Effector CD8-positive, alpha-beta T cell (primary cell): ENCODE data around the gene CD99L2.
"Not testable (repeated sequence)": the region's sequence is repeated elsewhere in the genome, so short reads cannot be mapped to it uniquely, and the experiment has no call there.

ENCODE experiments used
- DNase-seq: peaks from one replicate; lab custom pipeline; 2025; lab: John Stamatoyannopoulos, UW

The CD99L2 gene

DNA sequence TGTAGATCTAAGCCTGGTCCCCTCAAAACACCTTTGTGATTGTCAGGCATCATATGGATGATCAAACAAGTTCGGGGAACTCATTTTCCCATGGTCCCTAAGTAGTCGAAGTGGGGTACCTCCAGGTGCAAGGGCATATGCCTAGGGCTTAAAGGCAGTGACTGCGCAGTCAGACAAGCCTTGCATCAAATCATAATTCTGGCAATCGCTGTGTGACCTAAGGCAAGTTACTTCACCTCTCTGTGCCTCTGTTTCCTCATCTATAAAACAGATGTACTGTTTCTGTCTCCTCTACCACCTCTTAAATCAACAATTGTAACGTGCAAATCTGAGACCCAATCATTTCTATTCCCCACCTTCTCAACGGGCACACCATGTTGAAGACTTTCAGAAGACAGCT, 1.8 kb downstream of the CD99L2 start:
- no peak for DNase-seq

DNA sequence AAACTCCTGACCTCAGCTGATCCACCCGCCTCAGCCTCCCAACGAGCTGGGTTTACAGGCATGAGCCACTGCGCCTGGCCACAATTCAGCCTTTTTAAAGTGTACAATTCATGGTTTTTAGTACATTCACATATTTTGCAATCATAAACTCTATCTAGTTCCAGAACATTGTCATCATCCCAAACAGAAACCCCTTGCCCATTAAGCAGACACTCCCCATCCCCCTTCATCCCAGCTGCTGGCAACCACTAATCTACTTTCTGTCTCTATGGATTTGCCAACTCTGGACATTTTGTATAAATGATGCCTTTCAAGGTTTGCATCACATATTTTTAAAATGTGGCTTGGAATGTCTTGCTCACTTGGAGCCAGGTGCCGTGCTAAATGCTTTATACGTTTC, 4.5 kb downstream of the CD99L2 start:
- no peak for DNase-seq

DNA sequence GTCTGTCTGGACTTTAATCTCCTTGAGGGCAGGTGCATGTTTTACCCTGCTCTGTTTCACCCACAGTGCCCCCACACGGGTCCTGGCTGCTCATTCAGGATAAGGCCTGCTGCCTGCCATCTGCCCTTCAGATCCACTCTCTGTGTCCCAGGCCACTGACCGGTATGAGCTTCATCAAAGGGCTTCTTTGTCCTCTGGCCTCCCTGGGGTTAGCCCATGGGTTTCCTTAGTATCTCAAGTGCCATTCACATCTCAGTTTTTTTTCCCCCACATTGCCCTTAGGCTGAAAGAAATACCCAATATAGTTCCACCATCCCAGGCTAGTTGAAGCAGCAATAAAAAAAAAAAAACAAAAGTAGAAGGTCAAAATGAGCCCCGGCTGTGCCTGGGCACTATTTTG, 9.3 kb downstream of the CD99L2 start:
- no peak for DNase-seq

DNA sequence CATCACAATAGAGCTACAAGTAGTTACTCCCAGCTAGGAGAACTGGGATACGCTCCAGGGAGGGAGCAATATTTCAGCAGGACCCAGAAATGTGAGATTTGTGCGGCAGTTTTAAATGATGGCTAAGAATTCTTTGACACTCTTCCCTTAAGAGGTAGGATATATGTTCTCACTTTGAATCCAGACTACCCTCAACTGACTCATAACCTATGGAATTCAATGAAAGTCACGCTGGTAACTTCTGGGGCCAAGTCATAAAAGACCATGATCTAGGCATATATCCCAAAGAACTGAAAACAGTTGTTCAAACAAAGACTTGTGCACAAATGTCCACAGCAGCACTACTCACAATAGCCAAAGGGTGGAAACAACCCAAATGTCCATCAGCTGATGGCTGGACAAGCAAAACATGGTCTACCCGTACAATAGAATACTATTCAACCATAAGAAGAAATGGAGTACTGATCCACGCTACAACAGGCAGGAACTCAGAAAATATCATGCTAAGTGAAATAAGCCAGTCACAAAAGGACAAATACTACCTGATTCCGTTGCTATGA, 10.5 kb downstream of the CD99L2 start:
- no peak for DNase-seq

DNA sequence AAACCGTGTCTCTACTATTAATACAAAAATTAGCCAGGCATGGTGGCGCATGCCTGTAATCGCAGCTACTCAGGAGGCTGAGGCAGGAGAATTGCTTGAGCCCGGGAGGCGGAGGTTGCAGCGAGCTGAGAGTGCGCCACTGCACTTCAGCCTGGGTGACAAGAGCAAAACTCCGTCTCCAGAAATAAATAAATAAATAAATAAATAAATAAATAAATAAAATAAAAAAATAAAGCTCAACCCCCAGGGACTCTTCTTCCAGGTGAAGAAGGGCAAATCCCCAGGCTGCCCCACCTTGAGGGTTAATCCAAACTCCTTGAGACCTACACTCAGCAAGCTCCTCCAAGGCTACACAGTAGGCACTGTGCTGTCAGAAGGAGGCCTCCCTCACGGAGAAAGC, 11.2 kb downstream of the CD99L2 start:
- not testable (repeated sequence) for DNase-seq

DNA sequence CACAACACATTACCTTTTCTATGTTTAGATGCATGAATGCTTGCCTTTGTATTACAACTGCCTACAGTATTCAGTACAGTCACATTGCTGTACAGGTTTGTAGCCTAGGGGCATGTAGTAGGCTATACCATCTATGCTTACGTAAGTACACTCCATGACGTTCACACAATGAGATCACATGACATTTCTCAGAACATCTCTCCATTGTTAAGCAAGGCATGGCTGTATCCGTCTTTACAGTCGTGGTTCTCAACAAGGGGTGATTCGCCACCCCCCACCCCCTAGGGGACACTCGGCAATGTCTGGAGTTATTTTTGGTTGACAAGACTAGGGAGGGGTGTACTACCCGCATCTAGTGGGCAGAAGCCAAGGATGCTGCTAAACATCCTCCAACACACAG, 12.1 kb downstream of the CD99L2 start:
- no peak for DNase-seq

DNA sequence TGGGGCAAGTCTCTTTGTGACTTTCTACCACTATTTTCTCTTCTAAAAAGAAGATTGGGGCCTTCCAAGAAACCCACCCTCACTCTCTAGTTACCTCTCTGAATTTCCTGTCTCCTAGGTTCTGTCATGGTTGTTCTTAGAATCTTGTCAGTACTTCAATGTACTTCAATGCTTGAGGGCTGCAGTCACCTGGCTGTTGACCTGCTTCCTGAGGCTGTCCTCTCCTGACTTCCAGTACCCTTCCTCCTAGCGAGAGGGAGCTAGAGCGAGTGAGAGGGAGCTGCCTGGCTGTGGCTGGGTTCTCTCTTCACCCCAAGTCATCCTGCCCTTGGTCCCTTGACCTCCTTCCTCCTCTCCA, 17.7 kb downstream of the CD99L2 start:
- DNase-seq, result no peak

DNA sequence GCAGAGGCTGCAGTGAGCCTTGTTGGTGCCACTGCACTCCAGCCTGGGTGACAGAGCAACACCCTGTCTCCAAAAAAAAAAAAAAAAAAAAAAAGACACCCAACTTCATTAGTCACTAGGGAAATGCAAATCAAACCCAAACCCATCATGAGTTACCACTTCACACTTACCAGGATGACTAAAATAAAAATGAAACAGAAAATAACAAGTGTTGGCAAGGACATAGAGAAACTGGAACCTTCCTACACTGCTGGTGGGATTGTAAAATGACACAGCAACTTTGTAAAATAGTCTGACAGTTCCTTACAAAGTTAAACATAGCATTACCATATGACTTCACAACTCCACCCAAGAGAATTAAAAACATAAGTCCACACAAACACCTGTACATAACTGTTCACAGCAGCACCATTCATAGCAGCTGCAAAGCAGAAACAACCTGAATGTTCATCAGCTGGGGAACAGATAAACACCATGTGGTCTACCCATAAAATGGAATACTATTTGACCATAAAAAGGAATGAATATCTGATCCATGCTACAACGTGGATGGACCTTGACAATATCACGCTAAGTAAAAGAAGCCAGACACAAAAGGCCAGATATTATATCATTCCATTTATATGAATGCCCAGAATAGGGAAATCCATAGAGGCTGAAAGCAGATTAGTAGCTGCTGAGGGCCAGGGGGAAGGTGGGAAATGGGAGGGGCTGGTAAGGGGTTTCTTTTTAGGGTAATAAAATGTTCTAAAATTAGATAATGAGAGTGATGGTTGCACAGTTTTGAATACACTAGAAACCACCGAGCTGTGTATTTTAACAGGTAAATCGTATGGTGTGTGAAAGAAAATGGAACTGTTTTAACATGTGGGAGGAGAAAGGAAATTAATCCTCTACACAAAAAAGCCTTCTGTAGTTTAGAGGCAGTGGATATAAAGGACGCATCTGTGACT, 18.3 kb downstream of the CD99L2 start:
- DNase-seq, result no peak

DNA sequence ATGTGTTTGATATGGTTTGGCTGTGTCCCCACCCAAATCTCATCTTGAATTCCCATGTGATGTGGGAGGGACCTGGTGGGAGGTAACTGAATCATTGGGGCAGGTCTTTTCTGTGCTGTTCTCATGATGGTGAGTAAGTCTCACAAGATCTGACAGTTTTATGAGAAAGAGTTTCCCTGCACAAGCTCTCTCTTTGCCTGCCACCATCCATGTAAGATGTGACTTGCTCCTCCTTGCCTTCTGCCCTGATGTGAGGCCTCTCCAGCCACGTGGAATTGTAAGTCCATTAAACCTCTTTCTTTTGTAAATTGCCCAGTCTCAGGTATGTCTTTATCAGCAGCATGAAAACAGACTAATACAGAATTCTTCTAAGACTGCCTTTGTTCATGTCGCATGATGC, 22.8 kb downstream of the CD99L2 start:
- DNase-seq, result not testable (repeated sequence)

DNA sequence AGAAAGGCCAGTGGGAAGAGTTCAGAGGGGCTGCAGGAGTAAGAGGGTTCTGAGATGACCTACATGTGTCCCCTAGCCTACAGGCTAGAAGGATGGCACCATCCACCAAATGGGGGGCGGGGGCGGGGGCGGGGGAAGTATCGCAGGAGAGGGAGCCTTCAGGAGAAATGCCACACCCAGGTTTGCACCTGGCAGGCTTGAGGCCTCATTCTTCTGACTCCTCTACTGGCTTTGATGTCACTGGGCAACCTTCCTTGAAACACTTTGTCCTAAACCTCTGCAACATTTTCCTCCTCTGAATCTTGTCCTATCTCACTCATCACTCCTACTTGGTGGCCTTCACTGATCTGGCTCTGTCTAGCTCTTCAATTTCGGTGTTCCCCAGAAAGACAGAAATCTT, 24.0 kb downstream of the CD99L2 start:
- no peak for DNase-seq

DNA sequence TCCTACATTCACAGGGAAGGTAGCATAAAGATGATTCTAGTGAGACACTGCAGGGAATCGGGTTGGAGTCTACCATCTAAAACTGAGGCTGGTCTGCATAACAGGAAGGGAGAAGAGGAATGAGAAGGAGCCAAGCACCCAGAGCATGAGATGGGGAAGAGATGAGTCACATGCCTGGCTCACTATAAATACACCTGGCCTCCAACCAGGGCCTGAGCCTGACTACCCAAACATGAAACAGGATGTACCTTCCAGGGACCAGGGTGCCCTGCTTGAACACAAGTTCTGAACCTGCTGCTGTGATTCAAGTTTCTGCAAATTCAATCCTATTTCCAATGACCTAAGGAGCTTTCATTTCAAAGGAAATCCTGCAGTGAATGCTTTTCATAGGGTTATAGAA, 24.9 kb downstream of the CD99L2 start:
- DNase-seq, result no peak

DNA sequence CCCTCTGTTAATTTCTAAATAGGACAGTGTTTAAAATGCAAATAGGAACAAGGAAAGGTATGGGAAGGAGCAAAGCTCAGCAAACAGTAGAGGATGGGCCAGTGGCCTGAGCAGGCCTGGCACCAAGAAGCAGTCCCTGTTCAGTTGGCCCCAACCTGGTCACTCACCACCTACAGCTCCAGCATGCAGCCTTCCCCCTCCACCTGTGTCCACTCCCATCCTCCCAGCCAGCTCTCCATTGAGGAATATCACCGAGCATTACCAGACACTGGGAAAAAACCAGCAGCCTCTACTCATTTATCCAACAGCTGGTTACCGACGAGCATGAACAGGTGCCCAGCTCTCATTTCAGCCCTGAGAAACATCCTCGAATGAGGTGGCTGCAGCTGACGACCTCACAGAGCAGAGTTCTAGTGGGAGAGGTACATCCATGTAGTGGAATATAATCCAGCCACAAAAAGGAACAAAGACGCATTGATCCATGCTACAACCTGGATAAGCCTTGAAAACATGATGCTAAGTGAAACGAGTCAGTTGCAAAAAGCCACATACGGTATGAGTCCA, 25.6 kb downstream of the CD99L2 start:
- DNase-seq, result no peak

DNA sequence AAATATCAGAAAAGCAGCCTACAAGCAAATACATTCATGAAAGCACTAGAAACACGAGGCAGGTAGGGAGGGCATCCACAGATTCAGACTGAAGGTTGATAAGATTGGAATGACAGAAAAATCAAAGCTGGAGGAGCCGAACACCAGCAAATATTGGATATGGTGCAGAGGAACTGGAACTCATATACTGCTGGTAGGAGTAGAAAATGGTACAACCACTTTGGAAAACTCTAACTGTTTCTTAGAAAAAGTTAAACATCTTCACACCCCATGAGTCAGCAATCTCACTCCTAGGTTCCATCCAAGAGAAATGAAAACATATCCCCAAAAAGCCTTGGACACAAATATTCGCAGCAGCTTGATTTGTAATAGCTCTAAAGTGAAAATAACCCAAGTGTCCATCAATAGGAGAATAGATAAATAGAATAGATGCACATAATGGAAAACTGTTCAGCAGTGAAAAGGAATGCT, 27.1 kb downstream of the CD99L2 start:
- DNase-seq, result no peak

DNA sequence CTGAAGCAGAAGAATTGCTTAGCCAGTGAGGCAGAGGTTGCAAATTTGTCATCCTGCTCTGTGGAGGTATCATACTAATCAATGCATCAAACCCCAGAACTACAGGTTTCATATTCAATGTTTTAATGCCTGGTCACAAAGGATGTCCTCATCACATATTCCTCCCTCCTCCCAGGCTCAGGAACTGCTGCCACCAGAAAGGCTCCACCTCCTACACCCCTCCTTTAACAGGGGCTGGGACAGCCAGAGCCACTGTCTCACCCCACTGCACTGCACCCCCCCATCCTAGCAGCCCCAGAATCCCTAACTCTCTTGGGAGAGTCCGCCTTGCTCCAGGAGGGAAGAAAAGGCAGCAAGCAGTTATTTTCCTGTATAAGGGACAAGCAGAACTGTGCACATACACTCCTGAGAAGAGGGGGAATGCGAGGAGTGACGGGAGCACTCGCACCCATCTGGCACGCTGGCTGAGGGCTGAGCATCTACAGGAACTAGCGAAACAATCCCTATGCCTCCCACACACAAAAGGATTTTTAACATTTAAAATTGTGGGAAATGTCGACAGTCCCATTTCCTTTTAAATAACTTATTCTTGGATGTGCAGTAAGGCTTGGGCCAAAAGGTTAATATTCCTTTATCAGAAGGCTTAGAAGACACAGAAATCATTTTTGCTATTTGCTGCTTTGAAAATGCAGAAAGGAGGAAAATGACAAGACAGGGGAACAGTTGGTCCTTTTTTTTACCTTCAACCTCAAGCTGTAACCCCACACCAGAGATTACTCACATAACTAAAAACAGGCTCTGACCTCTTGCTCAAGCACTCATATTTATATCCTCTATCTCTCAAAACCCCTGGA, 27.8 kb downstream of the CD99L2 start:
- no peak for DNase-seq

DNA sequence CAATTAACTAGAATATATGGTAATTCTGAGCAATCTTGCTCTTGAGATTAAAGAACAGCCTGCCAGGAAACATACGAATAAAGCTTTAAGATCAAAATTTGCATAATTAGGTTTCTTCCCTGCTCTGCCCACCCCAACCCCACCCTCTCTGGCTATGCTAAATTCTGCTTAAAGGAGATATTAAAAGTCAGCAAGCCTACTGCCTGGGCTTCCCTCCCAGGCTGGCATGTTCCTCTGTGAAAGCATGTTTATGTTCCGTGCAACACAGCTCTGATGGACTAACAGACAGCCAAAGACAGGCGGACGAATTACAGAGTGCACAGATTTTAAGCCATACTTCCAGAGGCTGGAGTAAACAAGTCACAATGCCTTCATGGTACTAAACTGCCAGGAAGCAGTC, 28.4 kb downstream of the CD99L2 start:
- no peak for DNase-seq

DNA sequence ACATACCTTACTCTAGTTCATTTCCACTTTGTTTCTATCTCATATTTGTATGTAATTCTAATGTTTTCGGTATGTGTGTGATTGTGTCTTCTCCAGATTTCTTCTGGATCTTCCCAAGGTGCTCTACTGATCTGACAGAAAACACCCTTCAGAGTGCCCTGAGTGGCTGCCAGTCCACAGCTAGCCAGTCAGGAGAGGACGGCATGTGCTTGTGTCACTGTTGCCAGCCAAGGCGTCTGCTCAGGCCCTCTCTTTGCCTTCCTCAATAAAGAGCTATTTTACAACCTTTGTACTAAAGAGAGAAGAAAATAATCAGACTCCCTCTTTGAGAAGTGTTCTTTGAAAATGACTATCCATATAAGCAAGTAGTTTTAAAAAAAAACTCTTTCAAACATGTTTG, 29.0 kb downstream of the CD99L2 start:
- no peak for DNase-seq

DNA sequence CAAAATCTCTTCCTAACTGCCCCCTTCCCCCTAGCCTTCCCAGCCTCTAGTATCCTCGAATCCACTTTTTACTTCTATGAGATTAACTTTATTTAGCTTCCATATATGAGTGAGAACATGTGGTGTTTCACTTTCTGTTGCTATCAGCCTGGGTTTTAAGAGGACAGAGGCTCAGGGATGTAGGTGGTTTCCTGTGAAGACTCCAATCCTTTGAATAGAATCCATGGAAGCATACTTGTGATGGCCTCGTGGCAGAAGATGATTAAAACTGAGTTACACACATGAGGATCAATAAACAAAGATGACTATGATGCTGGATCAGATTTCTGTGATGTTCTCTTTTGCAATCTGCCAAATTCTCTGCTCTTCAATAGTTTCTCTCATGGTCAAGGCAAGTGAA, 29.8 kb downstream of the CD99L2 start:
- no peak for DNase-seq

DNA sequence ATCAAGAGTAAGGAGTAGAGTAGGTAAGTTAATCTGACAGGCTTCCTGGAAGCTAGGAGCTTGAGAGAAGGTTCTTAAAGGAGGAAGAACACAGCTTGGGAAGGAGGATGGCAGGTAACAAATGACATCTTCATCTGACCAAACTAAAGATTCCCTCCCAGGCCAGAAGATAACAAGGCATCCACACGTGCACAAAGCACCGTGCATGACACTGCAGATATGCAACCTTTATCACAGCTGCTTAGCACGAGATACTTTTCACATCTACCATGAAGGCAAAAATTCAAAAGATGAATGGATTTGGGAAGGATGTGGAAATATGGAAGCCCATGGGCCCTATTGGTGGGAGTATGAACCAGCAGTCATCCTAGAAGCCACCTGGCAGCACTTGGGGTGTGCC, 34.3 kb downstream of the CD99L2 start:
- no peak for DNase-seq

DNA sequence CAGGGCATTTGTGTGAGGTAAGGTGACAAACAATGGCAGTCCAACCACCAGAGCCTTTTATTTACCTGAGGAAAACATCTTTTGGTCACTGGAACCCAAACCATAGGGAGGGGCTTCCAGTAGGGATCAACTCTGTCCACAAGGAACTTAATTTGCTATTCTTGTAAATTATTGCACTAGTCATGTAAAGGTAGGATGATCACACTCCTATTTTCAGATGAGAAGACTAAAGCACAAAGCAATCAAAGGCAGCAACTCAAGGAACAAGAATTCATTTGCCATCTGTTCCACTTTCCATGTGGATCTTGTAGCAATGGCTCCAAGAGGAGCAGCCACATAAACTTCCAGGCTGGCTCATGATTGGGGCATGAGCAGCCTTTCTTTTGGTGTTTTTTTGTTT, 35.3 kb downstream of the CD99L2 start:
- DNase-seq, result no peak

DNA sequence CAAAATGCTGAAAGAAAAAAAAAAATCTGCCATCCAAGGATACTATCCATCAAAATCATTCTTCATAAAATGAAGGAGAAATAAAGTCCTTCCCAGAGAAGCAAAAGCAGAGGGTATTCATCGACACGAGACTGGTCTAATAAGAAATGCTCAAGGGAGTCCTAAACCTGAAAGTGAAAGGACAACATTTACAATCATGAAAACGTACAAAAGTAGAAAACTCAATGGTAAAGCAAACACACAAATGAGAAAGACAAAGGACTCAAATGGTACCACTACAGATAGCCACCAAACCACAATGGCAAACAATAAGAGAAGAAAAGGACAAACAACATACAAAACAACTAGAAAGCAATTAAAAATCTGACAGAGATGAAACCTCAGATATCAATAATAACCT, 41.0 kb downstream of the CD99L2 start:
- DNase-seq, result no peak

DNA sequence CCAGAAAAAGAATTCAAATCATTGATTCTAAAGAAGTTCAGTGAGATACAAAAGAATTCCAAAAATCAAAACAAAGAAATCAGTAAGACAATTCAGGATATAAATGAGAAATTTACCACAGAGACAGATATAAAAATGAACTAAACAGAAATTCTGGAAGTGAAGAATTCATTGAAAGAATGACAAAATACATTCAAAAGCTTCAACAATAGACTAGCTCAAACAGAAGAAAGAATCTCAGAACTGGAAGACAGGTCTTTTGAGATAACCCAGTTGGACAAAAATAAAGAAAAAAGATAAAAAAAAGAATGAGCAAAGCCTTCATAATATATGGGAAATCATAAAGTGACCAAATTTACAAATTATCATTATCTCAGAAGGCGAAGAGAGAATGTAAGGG, 41.7 kb downstream of the CD99L2 start:
- DNase-seq, result no peak

DNA sequence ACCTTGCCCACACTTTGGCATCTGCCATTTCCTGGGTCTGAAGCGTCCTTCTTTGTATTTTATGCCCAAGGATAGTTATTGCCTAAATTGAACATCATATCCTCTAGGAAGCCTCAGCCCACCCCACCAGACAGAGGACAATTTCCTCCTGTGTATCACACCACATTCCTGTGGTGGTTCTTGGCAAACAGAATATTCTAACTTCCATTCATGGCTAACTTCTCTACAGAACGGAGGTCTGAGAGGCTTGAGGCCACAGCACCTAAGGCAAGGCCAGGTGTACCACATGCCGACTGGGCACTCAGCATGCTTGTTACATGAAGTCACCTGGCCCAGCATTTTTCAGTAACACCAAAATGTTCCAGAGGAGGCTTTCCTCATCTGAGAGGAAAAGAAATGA, 42.4 kb downstream of the CD99L2 start:
- DNase-seq, result no peak
